Astrocyte (in vitro differentiated cells and primary cell): ENCODE measurements around the gene CASR. TPM values are rescaled to one million over a fixed set of nuclear protein-coding genes. Genes with fewer than 3 reads are reported as not detected.

ENCODE experiments used
- DNase-seq: peaks from one replicate; pipeline ENCODE4 v3.0.0-alpha.2; 2010; ENCODE audit warnings: low read depth
- FAIRE-seq: peaks from 2 replicates; lab custom pipeline; 2011; peaks lifted over from hg19 to GRCh38; lab: Jason Lieb, UNC
- H2AFZ ChIP-seq: 2 replicates; pipeline ENCODE4 v1.6.0; 2012; ENCODE audit warnings: low read depth, low read length, inconsistent platforms
- H3K27ac ChIP-seq: 2 replicates; pipeline ENCODE4 v1.5.1; 2011; ENCODE audit warnings: low read depth, low read length, inconsistent platforms
- H3K27me3 ChIP-seq: 2 replicates; pipeline ENCODE4 v1.6.0; 2011; ENCODE audit warnings: low read length, inconsistent platforms; ENCODE audit not compliant: insufficient read depth
- H3K36me3 ChIP-seq: 2 replicates; pipeline ENCODE4 v1.5.1; 2011; ENCODE audit warnings: low read length, inconsistent platforms; ENCODE audit not compliant: insufficient read depth
- H3K4me1 ChIP-seq: 2 replicates; pipeline ENCODE4 v1.5.1; 2011; ENCODE audit warnings: low read length, inconsistent platforms; ENCODE audit not compliant: insufficient read depth
- H3K4me2 ChIP-seq: 2 replicates; pipeline ENCODE4 v1.6.0; 2012; ENCODE audit warnings: low read length, inconsistent platforms
- H3K4me3 ChIP-seq: 2 replicates; pipeline ENCODE4 v1.5.1; 2011; ENCODE audit warnings: low read depth, mild to moderate bottlenecking, low read length, inconsistent platforms; ENCODE audit not compliant: insufficient read depth
- H3K79me2 ChIP-seq: 2 replicates; pipeline ENCODE4 v1.6.0; 2012; ENCODE audit warnings: mild to moderate bottlenecking, low read length, inconsistent platforms; ENCODE audit not compliant: insufficient read depth
- H3K9ac ChIP-seq: 2 replicates; pipeline ENCODE4 v1.6.0; 2012; ENCODE audit warnings: mild to moderate bottlenecking, low read length, inconsistent platforms
- H3K9me3 ChIP-seq: 2 replicates; pipeline ENCODE4 v1.5.1; 2012; ENCODE audit warnings: low read depth, mild to moderate bottlenecking, low read length, inconsistent platforms; ENCODE audit not compliant: insufficient read depth
- H4K20me1 ChIP-seq: 2 replicates; pipeline ENCODE4 v1.6.0; 2012; ENCODE audit warnings: low read length, inconsistent platforms; ENCODE audit not compliant: insufficient read depth
- H3K27ac Mint-ChIP-seq: one replicate; pipeline ENCODE4 v1.8.0; 2021; ENCODE audit warnings: mild to moderate bottlenecking, mixed read lengths; ENCODE audit not compliant: unreplicated experiment
- H3K27me3 Mint-ChIP-seq: one replicate; pipeline ENCODE4 v1.8.0; 2021; ENCODE audit warnings: low read depth, mixed read lengths; ENCODE audit not compliant: unreplicated experiment
- H3K36me3 Mint-ChIP-seq: one replicate; pipeline ENCODE4 v1.8.0; 2021; ENCODE audit warnings: low read depth, mixed read lengths; ENCODE audit not compliant: unreplicated experiment
- H3K4me1 Mint-ChIP-seq: one replicate; pipeline ENCODE4 v1.8.0; 2021; ENCODE audit warnings: low read depth, mixed read lengths; ENCODE audit not compliant: unreplicated experiment
- H3K4me3 Mint-ChIP-seq: one replicate; pipeline ENCODE4 v1.8.0; 2021; ENCODE audit warnings: mild to moderate bottlenecking, moderate library complexity, mixed read lengths; ENCODE audit not compliant: unreplicated experiment
- H3K9me3 Mint-ChIP-seq: one replicate; pipeline ENCODE4 v1.8.0; 2021; ENCODE audit warnings: mild to moderate bottlenecking, mixed read lengths; ENCODE audit not compliant: unreplicated experiment
- EZH2 ChIP-seq: IDR thresholded peaks from 2 replicates; pipeline ENCODE4 v1.6.1; 2012; ENCODE audit warnings: mild to moderate bottlenecking, low read length, inconsistent platforms; ENCODE audit not compliant: insufficient read depth
- total RNA-seq: library from RNA; stranded (reverse); gene quantifications from 2 replicates; pipeline ENCODE4 v1.2.1, GENCODE V29; 2021
- TF ChIP-seq, protein P1 (sequence below): IDR thresholded peaks from 2 replicates; pipeline ENCODE4 v1.5.1; 2011; ENCODE audit warnings: low read depth, mild to moderate bottlenecking, inconsistent platforms, low read length, moderate library complexity; ENCODE audit not compliant: insufficient read depth

CASR gene
- total RNA-seq, 1 donor from 2014 or later = not detected

DNA sequence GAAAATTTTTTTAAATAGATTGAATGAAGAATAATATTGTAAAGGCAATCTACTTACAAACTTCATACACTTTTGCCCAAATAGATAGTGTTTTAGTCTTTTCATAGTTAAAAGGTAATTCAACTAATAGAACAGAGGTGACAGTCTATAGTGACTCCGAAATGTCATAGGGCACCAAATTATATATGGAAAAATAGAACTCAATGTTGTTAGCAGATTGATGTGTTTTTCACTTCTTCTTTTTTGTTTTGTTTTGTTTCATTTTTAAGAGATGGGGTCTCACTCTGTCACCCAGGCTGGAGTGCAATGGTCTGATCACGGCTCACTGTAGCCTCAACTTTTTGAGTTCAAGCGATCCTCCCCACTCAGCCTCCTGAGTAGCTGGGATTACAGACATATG, 142.3 kb downstream of the CASR start:
- Histone ChIP-seq H3K9me3 (no peaks in the 10 kb centered on the region), H2AFZ (no peak overlapping the region), H3K4me2 (no peak overlapping the region), H4K20me1 (no peaks in the 10 kb centered on the region), H3K27ac (no peak overlapping the region), H3K4me1 (no peaks in the 10 kb centered on the region), H3K36me3 (no peaks in the 10 kb centered on the region), H3K9ac (no peak overlapping the region), H3K27me3 (no peaks in the 10 kb centered on the region), H3K4me3 (no peak overlapping the region), H3K79me2 (no peaks in the 10 kb centered on the region)
- Mint-ChIP-seq H3K27me3 (peaks cover 2% of the 10 kb centered on the region), H3K4me3 (no peak overlapping the region), H3K9me3 (no peaks in the 10 kb centered on the region), H3K36me3 (no peaks in the 10 kb centered on the region), H3K4me1 (no peaks in the 10 kb centered on the region), H3K27ac (no peak overlapping the region)
- DNase-seq (no peak), FAIRE-seq (no peak)
- TF ChIP-seq, protein P1, sequence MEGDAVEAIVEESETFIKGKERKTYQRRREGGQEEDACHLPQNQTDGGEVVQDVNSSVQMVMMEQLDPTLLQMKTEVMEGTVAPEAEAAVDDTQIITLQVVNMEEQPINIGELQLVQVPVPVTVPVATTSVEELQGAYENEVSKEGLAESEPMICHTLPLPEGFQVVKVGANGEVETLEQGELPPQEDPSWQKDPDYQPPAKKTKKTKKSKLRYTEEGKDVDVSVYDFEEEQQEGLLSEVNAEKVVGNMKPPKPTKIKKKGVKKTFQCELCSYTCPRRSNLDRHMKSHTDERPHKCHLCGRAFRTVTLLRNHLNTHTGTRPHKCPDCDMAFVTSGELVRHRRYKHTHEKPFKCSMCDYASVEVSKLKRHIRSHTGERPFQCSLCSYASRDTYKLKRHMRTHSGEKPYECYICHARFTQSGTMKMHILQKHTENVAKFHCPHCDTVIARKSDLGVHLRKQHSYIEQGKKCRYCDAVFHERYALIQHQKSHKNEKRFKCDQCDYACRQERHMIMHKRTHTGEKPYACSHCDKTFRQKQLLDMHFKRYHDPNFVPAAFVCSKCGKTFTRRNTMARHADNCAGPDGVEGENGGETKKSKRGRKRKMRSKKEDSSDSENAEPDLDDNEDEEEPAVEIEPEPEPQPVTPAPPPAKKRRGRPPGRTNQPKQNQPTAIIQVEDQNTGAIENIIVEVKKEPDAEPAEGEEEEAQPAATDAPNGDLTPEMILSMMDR = no peak
- TF ChIP-seq EZH2 = no peak

DNA sequence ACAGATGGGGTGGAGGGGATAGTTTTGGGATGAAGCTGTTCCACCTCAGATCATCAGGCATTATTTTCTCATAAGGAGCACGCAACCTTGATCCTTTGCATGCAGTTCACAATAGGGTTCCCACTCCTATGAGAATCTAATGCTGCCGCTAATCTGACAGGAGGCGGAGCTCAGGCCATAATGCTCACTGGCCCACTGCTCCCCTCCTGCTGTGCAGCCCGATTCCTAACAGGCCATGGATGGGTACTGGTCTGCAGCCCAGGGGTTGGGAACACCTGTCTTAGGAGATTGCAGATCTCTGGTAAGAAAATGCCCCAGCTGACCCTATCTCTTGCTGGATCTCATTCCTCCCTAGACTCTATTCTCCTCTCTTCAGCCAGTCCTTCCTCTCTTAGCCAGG, 148.4 kb downstream of the CASR start:
- Histone ChIP-seq H2AFZ (no peak overlapping the region), H3K27me3 (no peaks in the 10 kb centered on the region), H3K4me3 (no peak overlapping the region), H3K4me1 (no peaks in the 10 kb centered on the region), H3K9ac (no peak overlapping the region), H3K36me3 (no peaks in the 10 kb centered on the region), H4K20me1 (no peaks in the 10 kb centered on the region), H3K4me2 (no peak overlapping the region), H3K27ac (no peak overlapping the region), H3K9me3 (no peaks in the 10 kb centered on the region), H3K79me2 (no peaks in the 10 kb centered on the region)
- no peak for FAIRE-seq
- TF ChIP-seq, protein P1 = no peak
- no peak for TF ChIP-seq EZH2
- Mint-ChIP-seq H3K4me1 (no peaks in the 10 kb centered on the region), H3K4me3 (no peak overlapping the region), H3K27me3 (peaks cover 11% of the 10 kb centered on the region), H3K27ac (no peak overlapping the region), H3K36me3 (no peaks in the 10 kb centered on the region), H3K9me3 (no peaks in the 10 kb centered on the region)
- DNase-seq = no peak

DNA sequence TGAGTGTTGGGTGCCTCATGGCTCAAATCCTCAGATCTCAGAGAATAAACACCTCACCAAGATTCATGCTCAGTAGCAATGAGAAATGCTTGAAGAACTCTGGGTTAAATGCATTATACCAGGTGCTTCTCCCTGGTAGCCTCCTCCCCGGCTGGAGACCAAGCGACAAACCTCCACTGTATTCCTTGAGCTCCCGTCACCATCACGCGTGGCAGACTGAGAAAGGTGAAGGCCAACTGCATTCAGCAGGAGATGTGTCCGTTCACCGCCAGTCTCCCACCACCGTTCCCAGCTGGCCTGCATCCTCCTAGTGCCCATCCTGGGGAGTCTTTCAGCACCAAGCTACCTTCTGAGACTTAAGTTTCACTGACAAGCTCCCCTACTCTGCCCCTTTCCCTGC, 149.1 kb downstream of the CASR start:
- DNase-seq = no peak
- FAIRE-seq = no peak

More for the DNA sequence above, 149.1 kb downstream of the CASR start:
- Histone ChIP-seq H3K4me3 (no peak overlapping the region), H3K27ac (no peak overlapping the region), H4K20me1 (no peaks in the 10 kb centered on the region), H3K36me3 (no peaks in the 10 kb centered on the region), H3K27me3 (peaks cover 2% of the 10 kb centered on the region), H3K4me2 (no peak overlapping the region), H3K79me2 (no peaks in the 10 kb centered on the region), H3K9ac (no peak overlapping the region), H2AFZ (no peak overlapping the region), H3K9me3 (no peaks in the 10 kb centered on the region), H3K4me1 (no peaks in the 10 kb centered on the region)
- H3K9me3 Mint-ChIP-seq = no peaks in the 10 kb centered on the region
- no peak overlapping the region for H3K27ac Mint-ChIP-seq
- no peaks in the 10 kb centered on the region for H3K36me3 Mint-ChIP-seq
- H3K4me3 Mint-ChIP-seq = no peak overlapping the region
- no peaks in the 10 kb centered on the region for H3K4me1 Mint-ChIP-seq
- TF ChIP-seq, protein P1 = no peak
- TF ChIP-seq EZH2 = no peak
- H3K27me3 Mint-ChIP-seq = peaks cover 11% of the 10 kb centered on the region
